ENCODE data around the gene MYH7B. TPM values are rescaled to one million over a fixed set of nuclear protein-coding genes. Genes with fewer than 3 reads are reported as not detected.

The MYH7B gene
- total RNA-seq = 10 to 100 TPM; 21.8 to 30.2 TPM
- polyA plus RNA-seq (ENCODE audit: insufficient read depth, low read depth, low replicate concordance) = 24.3 TPM
- long read RNA-seq, donor 1, partial matches to known transcripts = 20 of 30 reads
- long read RNA-seq, donor 1, other reads (novel, unspliced or antisense) = 10 of 30 reads
- long read RNA-seq, donor 2, partial matches to known transcripts = 0 of 1 reads
- long read RNA-seq, donor 2, other reads (novel, unspliced or antisense) = 0 of 1 reads

- 1 to 2% methylated on average over 31 to 58 of the region's 62 CpGs for WGBS, 2 donors
- Histone ChIP-seq H3K36me3 (ENCODE audit: low read depth, missing control alignments) (no peaks in the 10 kb centered on the region), H3K27ac (peak within 1 kb of the TSS; percentile 87 to 88), H3K27me3 (no peaks in the 10 kb centered on the region), H3K9me3 (no peaks in the 10 kb centered on the region), H3K4me3 (peak within 1 kb of the TSS; percentile 66 to 77), H3K4me1 (peaks cover 5% of the 10 kb centered on the region)
- intact Hi-C loops (cut with DNase I; ENCODE audit: low total_unique reads) = loop anchor here (5.0 kb wide), 1 partner anchor 83 kb away; the partner anchor contains the start of gene GGT7
- TF ChIP-seq POLR2A (IDR thresholded peaks at IDR 0.05) (peak; percentile 44), CTCF (IDR thresholded peaks at IDR 0.05) (peak; percentile 26 to 39 (median 27))
- DNase-seq = peak; percentile 98
Observed at GRCh38 chr20:34955231-34956040, at the start of gene MYH7B, which contains the start of gene GSS. Gene MYH7B, plus strand, starts transcription at chr20:34955868. Its CDS starts 22,138 bp downstream, at chr20:34978006. Gene GSS, minus strand, starts transcription at chr20:34955806. Its CDS starts 3,954 bp downstream, at chr20:34951852.

GRCh38 chr20:34907616-34908469 is 47.8 kb upstream of the MYH7B start:
- peak overlapping the region in 1 of 2 donors; percentile 52 for H3K27ac ChIP-seq
- H3K9me3 ChIP-seq = no peaks in the 10 kb centered on the region
- no peaks in the 10 kb centered on the region for H3K36me3 ChIP-seq (ENCODE audit: low read depth, missing control alignments)
- intact Hi-C loops (cut with DNase I; ENCODE audit: low total_unique reads) = no loop called here
- 35 to 49% methylated on average over 7 of the region's 7 CpGs for WGBS, 2 donors
- TF ChIP-seq CTCF (IDR thresholded peaks at IDR 0.05) (no peak), POLR2A (IDR thresholded peaks at IDR 0.05) (no peak)
- no peak overlapping the region for H3K4me3 ChIP-seq
- H3K27me3 ChIP-seq = no peaks in the 10 kb centered on the region
- peaks cover 10% of the 10 kb centered on the region for H3K4me1 ChIP-seq
- DNase-seq = peak; percentile 31

- no peak overlapping the region for H3K27ac ChIP-seq
- no peak overlapping the region for H3K4me3 ChIP-seq
- no peaks in the 10 kb centered on the region for H3K9me3 ChIP-seq
- H3K4me1 ChIP-seq = peaks cover 13% of the 10 kb centered on the region
- no peak for TF ChIP-seq CTCF (IDR thresholded peaks at IDR 0.05)
- no peak for TF ChIP-seq POLR2A (IDR thresholded peaks at IDR 0.05)
- intact Hi-C loops (cut with DNase I; ENCODE audit: low total_unique reads) = no loop called here
- H3K36me3 ChIP-seq (ENCODE audit: low read depth, missing control alignments) = no peaks in the 10 kb centered on the region
- H3K27me3 ChIP-seq = no peaks in the 10 kb centered on the region
- DNase-seq = no peak
- 92 to 99% methylated on average over 4 of the region's 4 CpGs for WGBS, 2 donors
Observed at GRCh38 chr20:34915131-34915530, 40.5 kb upstream of the MYH7B start.

- no peaks in the 10 kb centered on the region for H3K27me3 ChIP-seq
- no peak overlapping the region for H3K27ac ChIP-seq
- H3K4me1 ChIP-seq = peaks cover 13% of the 10 kb centered on the region
- WGBS, 2 donors = 69 to 79% methylated on average over 4 of the region's 4 CpGs
- H3K9me3 ChIP-seq = no peaks in the 10 kb centered on the region
- no peak for DNase-seq
- intact Hi-C loops (cut with DNase I; ENCODE audit: low total_unique reads) = no loop called here
- H3K4me3 ChIP-seq = no peak overlapping the region
- H3K36me3 ChIP-seq (ENCODE audit: low read depth, missing control alignments) = no peaks in the 10 kb centered on the region
- TF ChIP-seq CTCF (IDR thresholded peaks at IDR 0.05) (no peak), POLR2A (IDR thresholded peaks at IDR 0.05) (no peak)
Observed at GRCh38 chr20:34915749-34916455, 39.8 kb upstream of the MYH7B start.

Measured in testis (tissue), 5 donors.